Activated T-helper 1 cell treated with anti-CD3 and anti-CD28 coated beads, Interleukin-12 subunit alpha, Interleukin-12 subunit beta, Interleukin-2, Interleukin-4 antibody, amounts not matched to agents 30 ng/mL and 10 ng/mL and 1 ng/mL, durations not matched to agents 14 hours and 24 hours and 36 hours (primary cell): ENCODE results near the gene KRT26. TPM values are rescaled to one million over a fixed set of nuclear protein-coding genes. Genes with fewer than 3 reads are reported as not detected.

Source experiments
- total RNA-seq: library from RNA; stranded (reverse); gene quantifications from 2 replicates; pipeline ENCODE4 v1.2.3, GENCODE V29; 2022

Gene KRT26
- total RNA-seq, 1 donor from 2014 or later, result not detected

Other genes starting within 250 kb of the KRT26 start
- 165 and 166 TPM in 2 replicates for gene CCR7, start 206.7 kb downstream of the KRT26 start, total RNA-seq
- 125 and 132 TPM in 2 replicates for gene SMARCE1, start 124.4 kb downstream of the KRT26 start, total RNA-seq
- not detected in 2 replicates for gene KRT222, start 107.0 kb downstream of the KRT26 start, total RNA-seq
- gene KRT24, start 68.4 kb downstream of the KRT26 start, total RNA-seq, result not detected in 2 replicates
- gene KRT25, start 16.9 kb downstream of the KRT26 start, total RNA-seq, result not detected in 2 replicates
- not detected in 2 replicates for gene KRT27, start 10.3 kb upstream of the KRT26 start, total RNA-seq
- gene KRT28, start 27.8 kb upstream of the KRT26 start, total RNA-seq, result not detected in 2 replicates
- gene KRT10, start 50.4 kb upstream of the KRT26 start, total RNA-seq, result 27.2 and 28.0 TPM in 2 replicates
- not detected in 2 replicates for gene KRT12, start 95.0 kb upstream of the KRT26 start, total RNA-seq
- not detected in 2 replicates for gene KRT20, start 113.0 kb upstream of the KRT26 start, total RNA-seq
- not detected in 2 replicates for gene KRT23, start 165.4 kb upstream of the KRT26 start, total RNA-seq
- not detected in 2 replicates for gene KRT39, start 194.7 kb upstream of the KRT26 start, total RNA-seq
- not detected in 2 replicates for gene KRT40, start 212.1 kb upstream of the KRT26 start, total RNA-seq
- not detected in 2 replicates for gene KRTAP3-3, start 222.0 kb upstream of the KRT26 start, total RNA-seq
- not detected in 2 replicates for gene KRTAP3-2, start 227.7 kb upstream of the KRT26 start, total RNA-seq
- not detected in 2 replicates for gene KRTAP3-1, start 236.9 kb upstream of the KRT26 start, total RNA-seq